Activated CD8-positive, alpha-beta memory T cell treated with anti-CD3 and anti-CD28 coated beads for 36 hours (primary cell): ENCODE data around the gene PANX3. TPM values are rescaled to one million over a fixed set of nuclear protein-coding genes. Genes with fewer than 3 reads are reported as not detected.
"Not testable (repeated sequence)": the region's sequence is repeated elsewhere in the genome, so short reads cannot be mapped to it uniquely, and the experiment has no call there.

Experiments
- CTCF ChIA-PET: fragments of 350-600 bp; sonication (Branson Sonifier 250); formaldehyde crosslinking; loops from one replicate; lab custom pipeline; 2021; ENCODE audit warnings: antibody characterized with exemption; lab: Charles Lee
- POLR2A ChIA-PET: fragments of 350-600 bp; sonication (Branson Sonifier 250); formaldehyde crosslinking; loops from one replicate; lab custom pipeline; 2021; ENCODE audit warnings: antibody characterized with exemption; lab: Charles Lee
- total RNA-seq, 2 experiments: library from RNA; stranded (reverse); gene quantifications; one replicate each; pipeline ENCODE4 v1.2.3, GENCODE V29; 2021

The PANX3 gene
- total RNA-seq: not detected

- POLR2A ChIA-PET: interaction anchor here (0.6 kb wide), 1 partner anchor 63 kb away, joined by 3 read pairs; no protein-coding TSS in a partner anchor
- CTCF ChIA-PET: interaction anchor here (1.1 kb wide), 1 partner anchor 12 kb away, joined by 3 read pairs; the partner anchor contains the start of gene TBRG1
These were observed at the start of gene PANX3 for GRCh38 chr11:124611064-124611463. TSS of gene PANX3 (plus strand) at chr11:124611428. CDS start at chr11:124611557, 129 bp downstream.

DNA sequence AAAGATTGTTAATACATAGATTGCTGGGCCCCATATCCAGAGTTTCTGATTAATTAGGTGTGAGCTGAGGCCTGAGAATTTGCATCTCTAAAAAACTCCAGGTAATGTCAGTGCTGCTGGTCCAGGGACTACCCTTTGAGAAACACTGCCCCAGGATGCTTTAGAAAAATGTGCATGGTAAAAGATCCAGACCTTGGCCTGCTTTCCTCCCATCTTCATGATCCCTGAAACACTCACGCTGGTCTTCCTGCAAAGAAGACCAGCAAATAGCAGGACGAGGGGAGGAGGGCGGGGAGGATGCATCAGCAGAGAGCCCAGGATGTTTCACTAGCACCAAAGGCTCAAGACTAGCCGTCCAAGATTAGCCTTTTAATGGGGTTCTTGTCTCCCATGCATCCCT is 41.5 kb upstream of the PANX3 start, which contains the start of gene OR8A1:
TSS of gene OR8A1 (plus strand) at position 301 of the 400 bp plus-strand sequence. CDS start 123 bp downstream, outside the sequence.
- POLR2A ChIA-PET: no interaction called here
- CTCF ChIA-PET: no interaction called here

GRCh38 chr11:124570160-124570559 is 41.1 kb upstream of the PANX3 start:
- POLR2A ChIA-PET: no interaction called here
- CTCF ChIA-PET: no interaction called here

DNA sequence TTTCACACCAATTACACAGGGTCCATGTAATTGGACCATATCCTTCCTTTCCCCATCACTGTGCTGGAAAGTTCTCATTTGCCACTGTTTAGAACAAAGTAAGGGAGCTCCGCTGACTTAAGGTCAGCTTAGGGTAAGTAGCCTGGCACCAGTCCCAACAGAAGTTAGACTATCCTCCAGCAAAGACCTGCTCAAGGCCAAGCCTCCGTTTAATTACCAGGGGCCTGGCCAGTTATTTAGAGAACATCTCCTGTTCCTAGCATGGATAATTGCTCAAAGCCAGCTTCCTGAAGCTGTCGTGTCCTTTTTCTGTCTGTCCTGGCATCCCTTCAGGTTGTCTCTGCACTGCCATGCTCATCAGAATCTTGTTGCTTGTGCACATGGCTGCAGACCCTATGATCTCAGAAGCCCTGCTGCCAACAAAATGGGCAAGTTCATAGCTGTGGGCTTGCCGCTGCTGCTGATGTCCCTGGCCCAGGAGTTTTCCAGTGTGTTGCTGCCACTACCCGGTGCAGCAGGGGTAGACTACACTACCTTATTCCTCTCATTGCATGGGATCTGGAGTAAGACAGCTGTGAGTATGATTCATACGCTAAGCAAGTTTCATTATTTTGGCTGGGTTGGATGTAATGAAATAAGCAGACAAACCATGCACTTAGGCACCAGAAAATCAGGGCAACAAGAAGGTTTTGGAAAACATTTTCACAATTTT is 33.4 kb upstream of the PANX3 start:
- ChIA-PET POLR2A (no interaction called here), CTCF (no interaction called here)

- CTCF ChIA-PET: no interaction called here
- POLR2A ChIA-PET: no interaction called here
These were observed 32.5 kb upstream of the PANX3 start for GRCh38 chr11:124578761-124579160.

GRCh38 chr11:124581817-124582216 is 29.4 kb upstream of the PANX3 start:
- CTCF ChIA-PET: no interaction called here
- POLR2A ChIA-PET: no interaction called here

GRCh38 chr11:124582565-124582964 is 28.7 kb upstream of the PANX3 start:
- ChIA-PET POLR2A (no interaction called here), CTCF (no interaction called here)

GRCh38 chr11:124583781-124584180 is 27.4 kb upstream of the PANX3 start:
- CTCF ChIA-PET: interaction anchor here (0.7 kb wide), 1 partner anchor 512 kb away, joined by 3 read pairs; no protein-coding TSS in a partner anchor

DNA sequence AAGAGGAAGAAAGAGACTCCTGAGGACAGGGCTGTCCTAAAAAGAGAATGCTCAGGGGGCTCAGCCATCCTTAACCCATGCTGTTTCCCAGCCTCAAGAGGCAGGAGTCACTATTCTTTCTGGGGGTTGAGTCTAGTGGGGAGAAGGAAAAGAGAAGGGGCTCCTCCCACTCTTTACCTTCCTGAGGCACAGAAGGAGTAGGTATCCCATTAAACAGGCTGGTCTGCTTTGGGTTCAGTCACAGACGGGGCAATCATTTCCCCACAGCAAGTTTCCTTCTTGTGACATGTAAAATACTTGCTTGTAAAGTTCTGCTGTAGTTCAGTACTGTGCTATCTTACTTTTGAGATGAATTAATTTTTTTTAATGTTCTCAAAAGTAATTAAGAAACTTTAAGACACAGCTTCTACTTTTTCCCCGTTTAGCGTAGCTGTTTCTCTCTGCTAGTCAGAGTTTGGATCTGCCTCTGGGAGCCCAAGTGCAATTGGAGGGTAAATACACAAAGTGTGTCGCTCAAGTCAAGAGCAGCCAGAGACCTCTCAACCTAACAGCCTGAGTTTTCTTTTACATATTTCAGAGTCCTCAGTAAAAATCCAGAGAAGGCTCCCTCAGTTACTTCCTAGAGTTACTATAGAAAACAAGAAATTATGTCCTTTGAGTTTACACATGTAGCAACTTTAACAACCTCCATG is 26.4 kb upstream of the PANX3 start:
- ChIA-PET POLR2A (no interaction called here), CTCF (interaction anchor here (1.2 kb wide), 1 partner anchor 169 kb away, joined by 5 read pairs; no protein-coding TSS in a partner anchor)

More at GRCh38 chr11:124583781-124584180, 27.4 kb upstream of the PANX3 start:
- POLR2A ChIA-PET: no interaction called here

DNA sequence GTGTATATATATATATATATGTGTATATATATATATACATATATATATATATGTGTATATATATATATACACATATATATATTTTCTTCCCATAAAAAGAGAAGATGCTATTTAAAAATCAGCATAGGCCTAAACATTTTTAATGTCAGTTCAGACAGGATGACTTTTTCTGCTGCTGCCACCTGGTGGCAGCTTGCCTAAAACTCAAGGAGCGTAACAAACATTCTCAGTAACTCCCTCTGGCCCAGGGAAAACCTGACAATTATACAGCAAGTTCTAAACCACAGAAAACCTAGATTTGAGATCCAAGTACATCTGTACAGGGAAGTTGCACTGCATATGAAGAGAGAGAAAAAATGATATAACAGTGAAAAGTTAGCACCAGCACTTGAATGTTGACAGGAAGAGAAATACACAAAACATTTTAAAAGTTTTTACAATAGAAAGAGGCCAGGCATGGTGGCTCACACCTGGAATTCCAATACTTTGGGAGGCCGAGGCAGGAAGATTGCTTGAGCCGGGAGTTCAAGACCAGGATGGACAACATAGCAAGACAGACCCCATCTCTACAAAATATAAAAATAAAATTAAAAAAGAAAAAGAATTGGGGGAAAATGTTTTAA is 24.9 kb upstream of the PANX3 start:
- POLR2A ChIA-PET: no interaction called here

GRCh38 chr11:124591430-124591829 is 19.8 kb upstream of the PANX3 start:
- POLR2A ChIA-PET: no interaction called here
- CTCF ChIA-PET: no interaction called here

More for the DNA sequence above, 24.9 kb upstream of the PANX3 start:
- CTCF ChIA-PET: no interaction called here

- ChIA-PET POLR2A (no interaction called here), CTCF (no interaction called here)
These were observed 18.6 kb upstream of the PANX3 start for GRCh38 chr11:124592627-124593026.

GRCh38 chr11:124595302-124595701 is 15.9 kb upstream of the PANX3 start:
- CTCF ChIA-PET: no interaction called here
- POLR2A ChIA-PET: no interaction called here

DNA sequence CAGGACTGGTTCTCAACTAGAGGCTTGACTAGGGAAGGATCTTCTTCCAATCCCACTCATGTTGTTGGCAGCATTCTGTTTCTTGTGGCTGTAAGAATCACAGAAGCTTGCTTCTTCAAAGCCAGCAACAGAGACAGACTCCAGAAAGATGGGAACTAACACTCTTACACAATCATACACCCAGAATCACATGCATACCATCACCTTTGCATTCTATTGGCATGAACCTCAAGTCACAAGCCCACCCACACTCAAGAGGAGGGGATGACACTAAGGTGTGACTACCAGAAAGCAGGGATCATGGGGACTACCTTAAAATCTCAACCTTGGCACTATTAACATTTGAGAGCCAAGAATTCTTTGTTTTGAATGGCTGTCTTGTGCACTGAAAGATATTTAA is 13.6 kb upstream of the PANX3 start:
- CTCF ChIA-PET: no interaction called here
- POLR2A ChIA-PET: no interaction called here

GRCh38 chr11:124600621-124601320 is 10.5 kb upstream of the PANX3 start:
- ChIA-PET CTCF (interaction anchor here (0.5 kb wide), 1 partner anchor 163 kb away, joined by 3 read pairs; no protein-coding TSS in a partner anchor), POLR2A (no interaction called here)

GRCh38 chr11:124602193-124602592 is 9.0 kb upstream of the PANX3 start:
- ChIA-PET CTCF (no interaction called here), POLR2A (no interaction called here)

DNA sequence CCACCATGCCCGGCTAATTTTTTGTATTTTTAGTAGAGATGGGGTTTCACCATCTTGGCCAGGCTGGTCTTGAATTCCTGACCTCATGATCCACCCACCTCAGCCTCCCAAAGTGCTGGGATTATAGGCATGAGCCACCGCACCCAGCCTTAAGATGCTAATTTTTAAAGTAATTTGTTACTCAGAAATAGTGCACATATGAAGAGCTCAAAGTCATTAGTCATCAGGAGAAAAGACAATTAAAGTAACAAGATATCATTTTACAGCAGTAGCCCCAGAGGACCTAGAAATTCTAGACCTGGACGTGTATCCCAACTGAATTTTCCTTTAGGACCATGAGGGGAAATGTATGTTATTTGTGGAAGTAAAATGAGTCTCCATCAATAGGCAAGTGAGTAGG is 8.5 kb upstream of the PANX3 start:
- POLR2A ChIA-PET: not testable (repeated sequence)

DNA sequence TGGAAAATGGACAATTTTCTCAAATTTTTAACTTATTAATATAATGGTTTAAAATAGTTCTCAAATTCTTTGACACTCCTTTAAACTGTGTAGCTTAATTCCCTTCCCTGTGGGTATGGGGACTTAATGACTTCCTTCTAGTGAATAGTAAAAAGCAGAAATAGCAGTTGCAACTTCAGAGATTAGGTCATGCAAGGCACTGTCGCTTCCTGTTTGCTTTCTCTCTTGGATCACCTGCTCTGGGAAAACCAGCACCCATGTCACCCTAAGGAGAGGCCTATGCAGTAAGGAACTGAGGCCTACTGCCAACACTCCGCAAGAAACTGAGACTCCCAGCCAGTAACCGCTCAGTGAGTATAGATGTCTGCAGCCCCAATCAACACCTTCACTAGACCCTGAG is 5.5 kb upstream of the PANX3 start:
- POLR2A ChIA-PET: no interaction called here
- CTCF ChIA-PET: interaction anchor here (0.5 kb wide), 1 partner anchor 16 kb away, joined by 3 read pairs; no protein-coding TSS in a partner anchor

More for the DNA sequence above, 8.5 kb upstream of the PANX3 start:
- CTCF ChIA-PET: not testable (repeated sequence)

DNA sequence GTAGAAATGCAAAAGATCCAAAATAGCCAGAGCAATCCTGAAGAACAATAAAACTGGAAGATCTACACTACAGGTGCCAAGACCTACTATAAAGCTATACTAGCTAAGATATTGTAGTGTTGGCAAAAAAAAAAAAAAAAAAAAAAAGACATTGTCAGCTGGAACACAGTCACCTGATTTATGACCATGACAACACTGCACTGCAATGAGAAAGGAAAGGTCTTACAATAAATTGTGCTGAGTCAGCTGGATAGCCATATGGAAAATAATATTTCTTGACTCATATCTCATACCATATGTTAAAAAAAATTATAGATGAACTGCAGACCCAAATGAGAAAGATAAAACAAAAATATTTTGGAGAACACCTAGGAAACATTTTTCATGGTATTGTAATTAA is 3.1 kb upstream of the PANX3 start:
- CTCF ChIA-PET: no interaction called here
- POLR2A ChIA-PET: interaction anchor here (0.6 kb wide), 1 partner anchor 312 kb away, joined by 7 read pairs; no protein-coding TSS in a partner anchor
